Keratinocyte (primary cell): ENCODE measurements around the gene DSCAM. TPM values are rescaled to one million over a fixed set of nuclear protein-coding genes. Genes with fewer than 3 reads are reported as not detected.

Experiments
- DNase-seq: peaks from one replicate; pipeline ENCODE4 v3.0.0-alpha.2; 2011; ENCODE audit warnings: low read depth, missing footprints, low spot score
- FAIRE-seq: peaks from 2 replicates; lab custom pipeline; 2011; peaks lifted over from hg19 to GRCh38; lab: Jason Lieb, UNC
- H2AFZ ChIP-seq: 2 replicates; pipeline ENCODE4 v1.6.0; 2012; ENCODE audit warnings: low read length, control low read depth, inconsistent platforms; ENCODE audit not compliant: control insufficient read depth
- H3K27ac ChIP-seq: 2 replicates; pipeline ENCODE4 v1.5.1; 2011; ENCODE audit warnings: low read length; ENCODE audit not compliant: control insufficient read depth, insufficient read depth
- H3K27me3 ChIP-seq: 3 replicates; pipeline ENCODE4 v1.6.0; 2011; ENCODE audit warnings: low read length; ENCODE audit not compliant: control insufficient read depth, insufficient read depth; ENCODE audit errors: extremely low read depth
- H3K36me3 ChIP-seq, 2 experiments: 2 replicates in 1 of 2; 3 replicates in 1 of 2; pipeline ENCODE4 v1.5.1; 2011; ENCODE audit warnings: low read length in 2 of 2, mild to moderate bottlenecking in 1 of 2; ENCODE audit not compliant: control insufficient read depth in 2 of 2, insufficient read depth in 2 of 2; ENCODE audit errors: extremely low read depth in 1 of 2
- H3K4me1 ChIP-seq: 3 replicates; pipeline ENCODE4 v1.5.1; 2011; ENCODE audit warnings: low read length; ENCODE audit not compliant: control insufficient read depth, insufficient read depth; ENCODE audit errors: extremely low read depth
- H3K4me2 ChIP-seq: 3 replicates; pipeline ENCODE4 v1.6.0; 2011; ENCODE audit warnings: low read depth, low read length; ENCODE audit not compliant: control insufficient read depth, insufficient read depth; ENCODE audit errors: extremely low read depth
- H3K4me3 ChIP-seq, 3 experiments: fragments of 200-600 bp in 1 of 3; sonication (generic) in 1 of 3; 2 replicates in 2 of 3; 3 replicates in 1 of 3; pipeline ENCODE4 v1.5.1; 2011 to 2016; ENCODE audit warnings: low read length in 3 of 3, mild to moderate bottlenecking in 3 of 3, control low read depth in 2 of 3, inconsistent platforms in 1 of 3, low read depth in 1 of 3, mixed read lengths in 1 of 3, mixed run types in 1 of 3, moderate library complexity in 1 of 3; ENCODE audit not compliant: control insufficient read depth in 2 of 3, insufficient read depth in 2 of 3; ENCODE audit errors: extremely low read depth in 1 of 3
- H3K79me2 ChIP-seq: 2 replicates; pipeline ENCODE4 v1.6.0; 2012; ENCODE audit warnings: low read length; ENCODE audit not compliant: control insufficient read depth, insufficient read depth
- H3K9ac ChIP-seq: 3 replicates; pipeline ENCODE4 v1.6.0; 2011; ENCODE audit warnings: low read length; ENCODE audit not compliant: control insufficient read depth, insufficient read depth; ENCODE audit errors: extremely low read depth
- H3K9me1 ChIP-seq: 3 replicates; pipeline ENCODE4 v1.6.0; 2011; ENCODE audit warnings: low read length; ENCODE audit not compliant: control insufficient read depth, insufficient read depth; ENCODE audit errors: extremely low read depth
- H3K9me3 ChIP-seq: 2 replicates; pipeline ENCODE4 v1.5.1; 2012; ENCODE audit warnings: low read depth, low read length; ENCODE audit not compliant: control insufficient read depth
- H4K20me1 ChIP-seq: 3 replicates; pipeline ENCODE4 v1.6.0; 2011; ENCODE audit warnings: low read length; ENCODE audit not compliant: control insufficient read depth, insufficient read depth; ENCODE audit errors: extremely low read depth
- CTCF ChIP-seq, 3 experiments: IDR thresholded peaks in 1 of 3; conservative IDR thresholded peaks in 1 of 3; optimal IDR thresholded peaks in 1 of 3; 2 replicates in 2 of 3; 3 replicates in 1 of 3; pipeline versions ENCODE3 to v1.5.1; 2011; ENCODE audit warnings: low read length in 3 of 3, mild to moderate bottlenecking in 3 of 3, moderate library complexity in 2 of 3, control low read depth in 1 of 3, inconsistent platforms in 1 of 3; ENCODE audit not compliant: insufficient read depth in 2 of 3; ENCODE audit errors: extremely low read depth in 1 of 3
- EZH2 ChIP-seq: IDR thresholded peaks from one replicate; pipeline ENCODE4 v1.6.1; 2012; ENCODE audit warnings: inconsistent platforms, mild to moderate bottlenecking, low read length, moderate library complexity
- dilution Hi-C: fragments of 300-500 bp; cut with MboI; formaldehyde crosslinking; loops from one replicate; pipeline ENCODE4 v1.7.0; 2020; ENCODE audit warnings: low sequenced_read_pairs; ENCODE audit not compliant: extremely low pct_ligation_motif_present
- polyA plus RNA-seq, 5 experiments: library from polyadenylated mRNA; depleted of rRNA in 3 of 5; stranded (reverse) in 3 of 5; stranded (forward) in 1 of 5; unstranded in 1 of 5; fragments of >200 nt; gene quantifications; 1 replicate in 1 of 5; 2 replicates in 3 of 5; 3 replicates in 1 of 5; pipeline versions ENCODE4 v1.2.1 to v1.2.3, GENCODE V29; 2011 to 2012; ENCODE audit warnings: missing spikeins in 2 of 5, low read depth in 1 of 5, low replicate concordance in 1 of 5

The DSCAM gene
- polyA plus RNA-seq, 1 donor (not counting 4 experiments of a cell fraction or from before 2014, with no cell fraction given) = 2.1 TPM

DNA sequence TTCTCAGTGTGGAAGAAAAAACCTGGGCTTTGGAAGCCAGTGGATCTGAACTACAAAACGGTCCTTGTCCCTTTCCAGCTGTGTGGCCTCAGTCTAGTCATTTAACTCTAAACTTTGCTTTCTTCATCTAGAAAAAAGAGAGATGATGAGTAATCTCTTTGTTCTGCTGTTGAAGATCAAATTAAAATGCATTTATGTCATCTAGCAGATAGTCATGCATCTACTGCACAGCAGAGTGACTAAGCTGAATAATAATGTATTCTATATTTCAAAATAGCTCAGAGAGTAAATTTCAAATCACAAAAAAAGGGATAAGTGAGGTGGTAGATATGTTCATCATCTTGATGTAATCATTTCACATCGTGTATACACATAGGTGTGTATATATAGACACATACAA, 473.2 kb downstream of the DSCAM start:
- no peaks in the 10 kb centered on the region for H3K36me3 ChIP-seq
- H3K9me3 ChIP-seq = no peaks in the 10 kb centered on the region
- H3K9ac ChIP-seq = no peak overlapping the region
- no peaks in the 10 kb centered on the region for H4K20me1 ChIP-seq
- no peak overlapping the region for H2AFZ ChIP-seq
- no peak for TF ChIP-seq CTCF (optimal IDR thresholded peaks at IDR 0.05 in 1 of 3, IDR thresholded peaks at IDR 0.05 in 1 of 3, conservative IDR thresholded peaks at IDR 0.05 in 1 of 3; ENCODE audit: extremely low read depth in 1 of 3, insufficient read depth in 2 of 3, low read length in 3 of 3)
- TF ChIP-seq EZH2 = no peak
- DNase-seq = no peak
- H3K27ac ChIP-seq = no peak overlapping the region
- H3K4me3 ChIP-seq = no peak overlapping the region
- no peak overlapping the region for H3K4me2 ChIP-seq
- dilution Hi-C loops = no loop called here
- H3K9me1 ChIP-seq = no peaks in the 10 kb centered on the region
- H3K79me2 ChIP-seq = no peaks in the 10 kb centered on the region
- no peaks in the 10 kb centered on the region for H3K27me3 ChIP-seq
- no peaks in the 10 kb centered on the region for H3K4me1 ChIP-seq
- FAIRE-seq = no peak

GRCh38 chr21:40372506-40372905, 474.5 kb downstream of the DSCAM start:
- Histone ChIP-seq H3K4me3 (no peak overlapping the region), H3K27ac (no peak overlapping the region), H3K9me3 (no peaks in the 10 kb centered on the region), H3K4me2 (no peak overlapping the region), H3K9me1 (no peaks in the 10 kb centered on the region), H3K9ac (no peak overlapping the region), H2AFZ (no peak overlapping the region), H3K27me3 (no peaks in the 10 kb centered on the region), H3K36me3 (no peaks in the 10 kb centered on the region), H3K4me1 (no peaks in the 10 kb centered on the region), H3K79me2 (no peaks in the 10 kb centered on the region), H4K20me1 (no peaks in the 10 kb centered on the region)
- DNase-seq (no peak), FAIRE-seq (no peak)
- dilution Hi-C loops = no loop called here
- no peak for TF ChIP-seq EZH2
- TF ChIP-seq CTCF (optimal IDR thresholded peaks at IDR 0.05 in 1 of 3, IDR thresholded peaks at IDR 0.05 in 1 of 3, conservative IDR thresholded peaks at IDR 0.05 in 1 of 3; ENCODE audit: extremely low read depth in 1 of 3, insufficient read depth in 2 of 3, low read length in 3 of 3) = no peak
